DMS114 treated with DMSO at 0.1 percent for 48 hours (cell line): ENCODE results near the gene CLCF1.
"Not testable (repeated sequence)": the region's sequence is repeated elsewhere in the genome, so short reads cannot be mapped to it uniquely, and the experiment has no call there.

ENCODE experiments used
- DNase-seq: peaks from one replicate; lab custom pipeline; 2025; ENCODE audit not compliant: unreplicated experiment; lab: John Stamatoyannopoulos, UW

The CLCF1 gene

DNA sequence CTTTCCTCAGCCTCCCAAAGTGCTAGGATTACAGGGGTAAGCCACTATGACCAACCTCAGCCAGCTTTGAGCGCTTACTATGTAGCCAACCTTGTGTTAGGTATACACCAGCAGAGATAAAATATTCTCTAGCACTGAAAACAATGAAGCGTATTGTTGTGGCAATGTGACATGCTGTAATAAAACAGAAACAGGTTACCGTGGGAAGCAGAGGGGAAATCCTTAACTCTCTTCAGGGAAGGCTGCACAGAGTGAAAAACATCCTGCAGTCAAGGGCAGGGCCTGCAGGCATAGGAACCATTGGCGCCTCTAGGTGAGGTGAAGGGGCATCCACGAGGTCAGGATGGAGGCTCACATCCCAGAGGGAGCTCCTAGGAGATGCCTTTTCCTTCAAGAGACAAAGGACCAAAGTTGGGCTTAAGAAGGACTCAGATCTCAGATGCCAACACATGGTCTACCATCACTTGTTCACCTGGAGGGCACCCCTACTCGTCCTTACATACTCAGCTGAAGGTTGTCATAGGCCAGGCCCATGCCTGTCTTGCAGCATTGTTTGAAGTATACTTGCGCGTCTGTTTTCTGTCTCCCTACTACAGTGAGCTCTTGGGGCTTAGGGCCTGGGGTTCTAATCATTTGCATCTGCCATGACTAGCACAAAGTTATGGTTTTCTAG lies 28.0 kb downstream of the CLCF1 start:
- DNase-seq = no peak

DNA sequence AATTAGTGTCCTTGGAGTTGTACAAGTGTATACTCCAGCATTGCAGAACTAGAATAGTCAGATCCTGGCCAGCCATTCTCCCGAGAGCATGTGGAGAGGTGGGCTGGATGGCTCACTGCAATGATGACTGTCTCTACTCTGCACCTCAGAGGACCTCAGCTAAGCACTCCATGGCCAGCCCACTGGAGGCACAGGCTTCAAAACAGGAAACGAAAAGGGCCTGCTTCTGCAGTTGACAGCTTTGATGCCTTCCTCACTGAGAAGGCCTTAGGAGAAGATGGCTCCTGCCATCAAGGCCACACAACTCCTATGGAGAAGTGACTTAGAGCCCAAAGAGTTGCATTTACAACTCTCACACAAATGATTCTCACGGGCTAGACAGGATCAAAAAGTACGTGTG lies 29.1 kb downstream of the CLCF1 start:
- no peak for DNase-seq

DNA sequence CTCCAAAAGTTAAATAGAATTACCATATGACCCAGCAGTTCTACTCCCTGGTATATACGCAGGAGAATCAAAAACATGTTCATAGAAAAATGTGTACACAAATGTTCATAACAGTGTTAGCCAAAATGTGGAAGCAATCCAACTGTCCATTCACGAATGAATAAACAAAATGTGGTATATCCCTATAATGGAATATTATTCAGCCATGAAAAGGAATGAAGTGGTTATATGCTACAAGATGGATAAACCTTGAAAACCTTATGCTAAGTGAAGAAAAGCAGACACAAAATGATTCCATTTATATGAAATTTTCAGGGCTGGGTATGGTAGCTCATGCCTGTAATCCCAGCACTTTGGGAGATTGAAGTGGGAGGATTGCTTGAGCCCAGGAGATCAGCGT lies 36.1 kb downstream of the CLCF1 start:
- DNase-seq = no peak

DNA sequence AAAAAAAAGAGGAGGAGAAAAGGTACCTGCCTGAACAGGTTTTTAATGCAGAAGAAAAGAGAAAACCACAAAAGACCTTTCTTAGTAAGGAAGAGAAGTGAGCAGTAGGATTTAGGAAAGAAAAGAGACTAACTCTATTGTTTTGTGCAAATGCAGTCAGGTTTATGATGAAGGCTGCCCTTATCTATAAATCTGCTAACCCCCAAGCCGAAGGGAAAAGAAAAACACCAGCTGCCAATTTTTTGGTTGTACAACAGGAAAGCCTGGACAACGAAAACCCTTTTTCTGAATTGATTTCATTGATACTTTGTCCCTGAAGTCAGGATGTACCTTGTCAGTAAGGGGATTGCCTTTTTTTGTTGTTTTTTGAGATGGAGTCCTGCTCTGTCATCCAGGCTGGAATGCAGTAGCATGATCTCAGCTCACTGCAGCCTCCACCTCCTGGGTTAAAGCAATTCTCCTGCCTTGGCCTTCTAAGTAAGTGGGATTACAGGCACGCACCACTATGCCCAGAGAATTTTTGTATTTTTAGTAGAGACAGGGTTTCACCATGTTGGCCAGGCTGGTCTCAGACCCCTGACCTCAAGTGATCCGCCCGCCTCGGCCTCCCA lies 41.2 kb downstream of the CLCF1 start:
- DNase-seq = no peak

DNA sequence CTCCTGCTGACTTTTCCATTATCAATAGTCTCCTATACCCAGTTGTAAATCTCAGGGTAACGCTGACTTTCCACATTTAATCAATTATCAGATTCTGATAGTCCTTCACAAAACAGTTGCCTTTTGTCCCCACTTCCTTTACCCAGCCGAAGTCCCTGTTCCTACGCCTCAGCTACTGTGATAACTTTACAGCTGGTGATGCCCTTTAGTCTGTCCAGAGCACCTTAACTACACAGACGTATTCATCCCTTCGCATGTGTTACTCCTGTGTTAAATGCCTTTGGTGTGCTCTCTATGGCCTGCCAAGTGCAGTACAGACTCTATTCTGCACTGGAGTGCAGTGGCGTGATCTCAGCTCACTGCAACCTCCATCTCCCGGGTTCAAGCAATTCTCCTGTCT lies 49.9 kb downstream of the CLCF1 start:
- DNase-seq = no peak

DNA sequence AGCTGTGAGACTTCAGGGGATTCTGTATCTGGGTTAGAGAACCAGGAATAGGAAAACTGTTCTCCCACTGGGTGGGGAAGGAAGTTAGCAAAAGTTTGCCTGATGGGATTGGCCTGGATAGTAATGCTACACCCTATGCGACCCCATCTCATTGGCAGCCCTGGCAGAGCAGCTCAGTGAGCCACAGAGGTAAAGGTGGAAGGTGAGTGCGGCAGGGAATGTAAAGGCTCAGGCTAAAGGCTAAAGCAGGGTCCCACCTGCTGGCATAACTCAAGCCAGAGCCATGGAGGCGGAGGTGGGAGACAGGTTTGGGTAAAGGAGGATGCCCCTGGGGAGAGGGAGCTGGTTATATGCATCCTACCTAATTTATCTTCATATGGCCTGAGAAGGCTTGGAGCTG lies 51.3 kb downstream of the CLCF1 start:
- no peak for DNase-seq

DNA sequence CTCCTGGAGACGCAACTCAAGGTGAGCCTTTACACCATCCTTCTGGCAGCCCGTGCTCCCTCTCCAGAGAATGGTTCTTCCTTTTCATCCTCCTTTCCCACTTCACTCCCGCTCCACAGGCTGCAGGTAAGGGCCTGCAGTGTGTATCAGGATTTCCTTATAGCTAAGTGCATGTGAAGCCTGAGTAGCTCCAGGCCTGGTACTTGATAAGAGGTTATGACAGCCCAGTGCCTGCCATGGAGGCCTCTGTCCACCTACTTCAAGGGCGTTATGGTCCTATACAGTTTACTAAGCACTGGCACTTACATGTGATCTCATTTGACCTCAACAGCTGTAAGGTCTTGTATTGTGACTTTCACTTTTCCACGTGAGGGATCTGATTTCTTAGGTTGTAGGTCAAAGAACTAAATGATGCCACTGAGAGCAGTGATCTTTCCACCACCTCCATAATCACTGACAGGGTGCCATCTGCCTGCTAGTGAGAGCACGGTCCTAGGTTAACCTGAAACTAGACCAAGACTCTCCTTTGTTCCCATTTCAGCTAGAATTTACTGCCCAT lies 52.0 kb downstream of the CLCF1 start:
- no peak for DNase-seq

DNA sequence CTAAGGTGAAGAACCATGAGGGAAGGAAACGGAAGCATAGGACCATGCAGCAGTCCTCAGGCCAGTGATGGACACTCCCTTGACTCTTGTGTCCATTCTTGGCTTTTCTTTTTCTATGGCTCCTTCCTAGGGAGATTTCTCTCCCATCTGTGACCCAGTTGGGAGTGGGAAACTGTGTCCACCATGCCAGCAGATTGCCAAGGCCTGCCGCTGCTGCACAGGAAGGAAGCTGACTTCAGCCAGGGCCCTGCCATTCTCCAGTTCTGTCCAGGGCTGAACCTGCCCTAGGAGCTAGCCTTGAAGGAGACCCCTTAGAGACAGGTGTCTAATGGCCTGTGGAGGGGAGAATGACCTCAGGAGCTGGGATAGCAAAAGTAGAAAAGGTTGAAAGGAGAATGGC lies 52.7 kb downstream of the CLCF1 start:
- no peak for DNase-seq

DNA sequence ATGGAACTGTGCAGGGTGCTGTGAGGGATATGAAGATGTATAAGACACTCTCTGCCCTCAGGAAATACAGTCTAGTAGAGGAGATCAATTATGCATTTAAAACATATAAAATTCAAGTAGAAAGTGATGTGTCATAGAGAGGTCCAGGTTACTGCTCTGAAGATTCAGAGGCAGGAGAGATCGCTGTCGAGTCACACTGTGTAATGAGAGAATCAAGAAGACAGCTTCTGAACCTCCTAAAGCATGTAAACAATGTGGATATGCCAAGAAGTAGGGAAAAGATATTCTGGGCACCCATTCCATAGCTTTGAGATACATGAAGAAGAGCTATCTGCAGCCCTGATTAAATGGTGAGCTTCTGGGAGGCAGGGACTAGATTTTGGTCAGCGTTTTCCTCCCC lies 53.4 kb downstream of the CLCF1 start:
- no peak for DNase-seq

DNA sequence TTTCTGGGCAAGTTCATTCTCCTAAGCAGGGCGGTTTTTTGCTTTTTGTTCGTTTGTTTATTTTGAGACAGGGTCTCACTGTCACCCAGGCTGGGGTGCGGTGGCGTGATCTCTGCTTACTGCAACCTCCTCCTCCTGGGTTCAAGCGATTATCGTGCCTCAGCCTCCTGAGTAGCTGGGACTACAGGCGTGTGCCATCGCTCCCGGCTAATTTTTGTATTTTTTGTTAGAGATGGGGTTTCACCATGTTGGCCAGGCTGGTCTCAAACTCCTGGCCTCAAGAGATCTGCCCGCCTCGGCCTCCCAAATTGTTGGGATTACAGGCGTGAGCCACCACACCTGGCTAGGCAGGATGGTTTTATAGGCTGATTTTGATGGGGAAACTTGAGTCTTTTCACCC lies 54.5 kb downstream of the CLCF1 start:
- not testable (repeated sequence) for DNase-seq

DNA sequence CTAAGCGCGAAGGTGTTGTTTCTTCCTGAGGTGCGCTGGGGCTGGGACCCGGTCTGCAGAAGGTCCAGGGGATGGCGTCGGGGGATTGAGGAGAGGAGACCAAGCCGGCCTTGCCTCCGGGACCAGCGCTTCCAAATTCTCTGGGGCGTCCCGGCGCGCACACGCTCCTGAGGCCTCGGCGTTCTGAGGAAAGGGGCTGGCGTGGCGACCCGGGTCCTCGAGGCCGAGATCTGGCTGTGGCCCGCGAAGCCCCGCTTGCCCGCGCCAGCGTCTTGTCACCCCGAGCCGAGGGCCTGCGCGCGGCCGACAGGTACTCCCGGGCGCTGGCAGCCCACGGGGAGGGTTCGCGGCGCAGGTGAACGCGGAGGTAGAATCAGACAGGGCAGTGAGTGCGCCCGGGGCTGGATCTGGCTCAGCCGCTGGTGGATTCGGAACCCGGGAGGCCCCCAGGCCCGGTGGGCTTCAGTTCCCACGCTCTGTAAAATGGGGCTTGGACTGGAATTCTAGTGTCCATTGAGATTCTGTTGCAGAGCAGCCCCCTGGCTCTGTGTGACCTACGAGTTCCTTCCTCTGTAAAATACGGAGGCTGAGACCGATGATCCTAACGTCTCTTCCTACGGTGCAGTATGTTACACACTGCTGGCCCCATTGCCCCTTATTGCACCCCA lies 55.4 kb downstream of the CLCF1 start:
- DNase-seq = no peak

DNA sequence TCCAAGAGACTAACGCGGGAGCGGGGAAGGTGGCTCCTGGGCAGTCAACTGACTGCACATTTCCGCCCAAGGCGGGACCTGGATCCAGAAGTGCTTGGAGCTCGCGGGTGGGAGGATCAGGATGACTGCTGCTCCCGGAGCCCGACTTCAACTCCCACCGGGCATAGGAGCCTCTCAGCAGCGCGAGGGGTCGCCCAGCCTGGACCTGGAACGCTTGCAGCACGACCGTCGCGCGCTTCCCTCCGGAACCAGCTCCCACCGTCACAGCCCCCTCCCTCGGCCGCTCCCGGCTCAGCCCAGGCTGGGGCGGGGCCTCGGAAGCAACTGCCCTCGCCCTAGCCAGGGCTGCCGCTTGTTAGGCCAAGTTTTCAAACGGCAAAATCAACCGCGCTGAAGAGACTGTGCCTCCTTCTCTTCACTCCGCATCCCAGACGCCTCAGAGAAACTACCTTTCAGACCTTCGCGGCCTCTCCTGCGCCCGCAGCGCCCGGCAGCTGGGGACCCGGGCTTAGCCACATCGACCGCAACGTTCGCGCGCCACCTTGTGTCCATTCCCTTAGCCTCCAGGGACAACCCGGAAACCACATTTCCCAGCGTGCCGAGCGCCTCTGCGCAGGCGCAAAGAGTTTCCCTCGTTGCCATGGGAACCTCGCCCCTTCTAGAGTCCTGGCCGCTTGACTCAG lies 56.1 kb downstream of the CLCF1 start:
- DNase-seq = peak; percentile 97

DNA sequence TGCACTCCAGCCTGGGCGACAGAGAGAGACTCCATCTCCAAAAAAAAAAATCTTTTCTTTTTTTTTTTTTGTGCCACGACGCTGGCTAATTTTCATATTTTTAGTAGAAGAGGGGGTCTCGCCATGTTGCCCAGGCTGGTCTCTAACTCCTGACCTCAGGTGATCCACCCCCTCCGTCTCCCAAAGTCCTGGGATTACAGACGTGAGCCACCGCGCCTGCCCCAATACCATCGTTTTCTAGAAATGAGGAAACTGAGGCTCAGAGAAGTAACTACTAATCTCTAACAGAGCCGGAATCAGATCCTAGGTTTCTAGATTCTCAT lies 56.6 kb downstream of the CLCF1 start:
- no peak for DNase-seq

DNA sequence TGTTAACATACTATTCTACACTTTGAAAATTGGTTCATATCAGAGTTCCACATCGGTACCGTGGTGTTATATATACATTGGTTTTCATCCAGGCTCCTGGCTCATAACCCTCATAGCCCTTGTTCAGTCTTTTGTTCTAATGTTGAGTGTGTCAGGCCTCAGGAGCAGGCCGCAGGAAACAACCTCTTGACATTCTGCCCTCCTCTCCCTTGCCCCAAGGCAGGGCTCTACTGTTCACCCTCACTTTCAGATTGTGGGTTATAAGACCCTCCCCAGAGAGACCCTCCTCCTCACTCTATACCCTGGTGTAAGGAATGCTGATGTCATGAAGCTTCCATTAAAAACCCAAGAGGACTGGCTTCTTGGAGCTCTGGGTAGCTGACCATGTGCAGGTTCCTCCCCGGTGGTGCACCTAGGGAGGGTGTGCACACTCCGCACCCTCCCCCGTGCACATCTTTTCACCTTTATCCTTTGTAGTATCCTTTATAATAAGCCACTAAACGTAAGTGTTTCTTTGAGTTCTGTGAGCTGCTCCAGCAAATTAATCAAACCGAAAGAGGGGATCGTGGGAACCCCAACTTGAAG lies 58.0 kb downstream of the CLCF1 start:
- no peak for DNase-seq

DNA sequence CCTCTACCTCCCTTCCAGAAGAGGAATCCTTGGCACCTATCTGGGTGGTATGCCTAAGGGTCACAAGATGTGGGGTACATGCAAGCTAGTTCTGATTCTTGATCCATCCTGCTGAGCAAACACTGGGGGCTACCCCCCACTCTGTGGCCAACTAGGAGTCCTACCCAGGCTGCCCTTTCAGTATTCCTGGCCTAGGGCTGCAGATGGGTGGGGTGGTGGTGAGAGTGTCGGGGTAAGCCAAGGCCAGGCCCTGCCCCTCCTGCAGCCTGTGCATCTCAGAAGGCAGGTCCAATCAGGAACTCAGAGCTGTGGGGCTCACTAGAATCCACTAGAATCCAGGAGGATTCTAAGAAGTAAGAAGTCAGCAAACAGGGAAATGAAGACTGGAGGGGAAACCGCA lies 59.2 kb downstream of the CLCF1 start:
- no peak for DNase-seq
